ENCODE measurements around the gene RAD51B.

The RAD51B gene

DNA sequence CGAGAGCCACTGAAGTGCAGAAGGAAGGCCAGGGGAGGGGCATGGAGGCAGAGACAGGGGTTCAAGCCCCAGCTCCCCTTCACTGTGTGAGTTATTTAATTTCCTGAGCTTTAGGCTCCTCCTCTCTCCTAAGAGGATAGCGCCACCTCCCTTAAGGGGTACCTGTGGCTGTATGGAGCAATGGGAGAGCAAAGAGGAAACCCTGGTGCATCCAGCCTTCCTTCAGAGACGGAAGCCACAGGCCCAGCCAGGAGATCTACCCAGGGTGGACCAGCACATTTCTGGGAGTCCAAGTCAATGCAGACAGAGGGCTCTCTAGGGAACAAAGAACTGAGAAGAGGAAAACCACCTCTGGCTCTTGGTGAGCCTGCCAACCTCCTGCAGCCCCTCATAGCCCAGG lies 883.0 kb downstream of the RAD51B start:
- DNase-seq = no peak

- DNase-seq = peak; percentile 66
Observed at GRCh38 chr14:68703093-68703492, 883.5 kb downstream of the RAD51B start.

- DNase-seq = peak; percentile 28
Observed at GRCh38 chr14:68704736-68705720, 885.4 kb downstream of the RAD51B start.

DNA sequence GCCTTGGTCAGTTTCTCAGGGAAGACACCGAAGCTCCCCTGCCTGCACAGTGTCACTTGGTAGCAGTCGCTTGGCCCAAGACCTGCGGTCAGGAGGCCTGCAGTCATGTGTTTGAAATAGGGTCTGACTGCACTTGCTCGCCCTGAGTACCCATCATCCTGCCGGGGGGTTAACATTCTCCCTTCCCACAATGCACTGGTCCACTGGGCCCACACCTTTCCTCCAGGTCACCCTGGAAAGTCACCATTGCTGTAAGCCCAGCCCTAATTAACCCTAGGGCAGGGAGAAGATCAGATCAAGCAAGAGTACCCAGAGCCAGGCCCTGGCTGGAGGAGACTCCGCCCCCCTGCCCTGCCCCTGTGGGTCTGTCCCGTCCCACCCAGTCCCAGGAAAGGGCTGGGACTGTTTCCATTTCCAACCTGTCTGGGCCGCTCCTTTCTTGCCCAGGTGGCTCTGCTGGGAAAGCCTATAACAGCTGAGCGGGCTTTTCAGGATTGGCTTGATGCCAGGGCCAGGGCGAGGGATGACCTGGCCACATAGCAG lies 886.2 kb downstream of the RAD51B start:
- peak; percentile 57 for DNase-seq

DNA sequence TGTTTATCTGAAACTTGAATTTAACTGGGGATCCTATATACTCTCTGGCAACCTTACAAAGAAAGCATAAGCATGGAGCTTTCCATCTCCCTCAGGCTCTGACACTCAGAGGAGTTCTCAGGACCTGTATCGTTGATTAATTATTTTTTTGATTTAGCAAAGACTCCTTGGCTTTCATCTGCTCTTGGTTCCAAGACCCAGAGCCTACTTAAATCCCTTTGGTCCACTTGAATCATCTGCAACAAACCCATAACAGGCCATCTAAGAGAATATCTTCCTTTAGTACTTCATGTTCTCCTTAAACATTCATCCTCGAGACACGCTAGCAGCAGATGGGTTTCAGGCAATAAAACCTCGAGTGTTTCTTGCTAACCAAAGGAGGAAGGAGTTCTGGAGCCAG lies 887.9 kb downstream of the RAD51B start:
- DNase-seq = no peak

- DNase-seq = peak; percentile 13
Observed at GRCh38 chr14:68708343-68708742, 888.8 kb downstream of the RAD51B start.

- peak; percentile 41 for DNase-seq
Observed at GRCh38 chr14:68709007-68709406, 889.4 kb downstream of the RAD51B start.

- no peak for DNase-seq
Observed at GRCh38 chr14:68710776-68711175, 891.2 kb downstream of the RAD51B start.

DNA sequence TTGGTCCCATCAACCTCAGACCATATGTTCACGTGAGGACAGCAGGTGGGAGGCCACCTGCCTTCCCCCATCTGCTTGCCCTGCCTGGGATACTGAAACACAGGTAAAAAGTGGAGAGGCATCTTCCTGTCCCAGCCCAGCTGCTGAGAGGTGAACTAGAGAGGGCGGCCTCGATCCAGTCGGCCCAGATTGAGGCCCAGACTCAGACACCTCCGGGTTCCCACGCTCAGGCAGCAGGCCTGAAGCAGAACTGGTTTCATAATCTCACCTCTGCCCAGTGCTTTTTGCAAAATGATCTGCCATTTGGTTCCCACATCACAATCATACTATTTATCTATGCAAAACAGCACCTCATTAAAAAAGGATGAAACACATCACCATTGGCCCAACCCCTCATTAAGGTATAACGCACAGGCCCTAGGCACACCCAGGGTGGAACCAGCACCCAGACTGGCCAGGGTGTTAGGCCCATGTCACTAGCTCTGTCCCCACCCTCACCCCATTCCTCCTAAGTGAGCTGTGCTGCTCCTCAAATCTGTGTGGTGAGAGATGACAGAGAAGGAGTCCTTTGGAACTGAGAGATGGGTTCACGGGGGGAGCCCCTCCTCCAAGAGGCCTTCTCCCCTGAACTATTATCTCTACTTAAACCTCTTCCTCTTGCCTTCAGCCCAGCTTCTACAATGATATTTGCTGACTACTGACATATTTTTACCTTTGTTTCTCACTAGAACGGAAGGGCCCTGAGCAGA lies 892.2 kb downstream of the RAD51B start:
- DNase-seq = peak; percentile 72

GRCh38 chr14:68712703-68713370 lies 893.3 kb downstream of the RAD51B start:
- DNase-seq = no peak

DNA sequence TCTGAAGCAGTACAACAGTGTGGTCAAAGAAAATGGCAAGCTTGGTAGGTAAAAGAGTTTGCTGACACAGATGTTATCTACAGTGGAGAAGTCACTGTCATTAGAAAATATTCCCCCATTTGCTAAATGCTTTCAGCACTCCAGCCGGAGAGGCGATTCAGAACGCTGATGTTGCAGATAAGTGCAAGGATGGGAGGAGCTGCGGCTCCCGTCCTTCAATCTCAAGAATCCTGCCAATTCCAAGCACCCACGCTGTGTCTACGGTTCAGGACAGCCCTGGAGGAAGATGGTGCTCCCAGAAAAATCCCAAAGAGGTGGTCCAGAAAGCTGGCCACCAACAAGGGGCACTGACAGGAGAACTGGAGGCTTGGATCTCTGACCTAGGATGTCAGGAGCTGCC lies 894.2 kb downstream of the RAD51B start:
- DNase-seq = no peak

GRCh38 chr14:68714991-68715924 lies 895.7 kb downstream of the RAD51B start:
- no peak for DNase-seq

DNA sequence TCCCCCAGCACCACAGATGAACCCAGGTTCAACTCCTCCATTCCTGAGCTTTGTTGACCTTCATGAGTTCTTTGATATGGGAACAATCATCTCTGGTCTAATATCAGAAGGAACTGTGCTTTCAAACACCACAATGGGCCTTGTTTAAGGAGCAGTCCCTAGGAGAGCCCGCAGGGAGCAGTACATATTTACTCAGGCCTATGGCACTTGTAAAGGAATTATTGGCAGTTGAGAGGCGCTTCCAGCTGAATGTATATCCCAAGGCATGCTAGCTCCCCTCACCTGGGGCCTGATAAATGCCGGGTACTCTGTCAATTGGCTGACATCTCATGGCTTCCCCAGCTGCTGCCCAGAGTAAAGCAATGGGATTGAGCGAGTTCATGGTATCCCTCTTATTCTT lies 897.1 kb downstream of the RAD51B start:
- no peak for DNase-seq

DNA sequence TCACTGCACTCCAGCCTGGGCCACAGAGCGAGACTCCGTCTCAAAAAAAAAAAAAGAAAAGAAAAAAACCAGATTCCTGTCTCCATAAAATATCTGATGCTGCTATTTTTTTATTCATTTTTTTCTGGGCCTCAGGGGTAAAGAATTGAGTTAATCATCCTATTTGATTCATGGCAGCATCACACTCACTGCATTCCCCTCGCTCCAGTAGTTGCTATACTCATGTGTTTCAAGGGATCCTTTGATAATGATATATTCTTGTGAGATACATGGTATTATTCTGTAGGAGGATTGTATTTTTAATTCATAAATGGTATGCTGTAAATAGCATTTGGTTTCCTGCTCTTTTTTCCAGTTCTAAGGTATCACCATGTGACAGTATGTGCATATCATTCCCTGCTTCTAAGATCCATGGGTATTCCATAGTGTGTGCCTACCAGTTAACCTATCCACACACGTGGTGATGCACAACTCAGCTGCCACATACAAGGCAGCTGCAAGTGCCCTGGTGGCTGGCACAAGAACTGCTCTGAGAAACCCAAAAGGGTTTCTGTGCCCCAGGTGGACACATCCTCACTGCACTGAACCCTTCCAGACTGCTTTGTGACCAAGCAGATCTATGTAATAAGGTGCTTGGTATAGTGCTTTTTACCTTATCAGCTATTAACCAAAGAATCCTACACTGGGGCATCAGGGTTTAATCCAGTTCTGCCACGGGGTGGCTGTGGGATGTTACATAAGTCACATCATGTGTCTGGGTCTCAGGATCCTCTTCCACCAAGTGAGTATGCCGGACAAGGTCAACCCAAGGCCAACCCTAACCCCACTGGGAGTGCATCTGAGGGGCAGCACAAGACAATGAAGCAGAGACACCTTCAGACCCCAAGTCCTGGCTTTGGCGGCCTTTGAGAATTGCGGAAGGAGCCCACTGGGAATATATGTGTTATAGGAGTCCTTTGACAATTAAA lies 898.7 kb downstream of the RAD51B start:
- DNase-seq = no peak

GRCh38 chr14:68719634-68720384 lies 900.2 kb downstream of the RAD51B start:
- DNase-seq = no peak

DNA sequence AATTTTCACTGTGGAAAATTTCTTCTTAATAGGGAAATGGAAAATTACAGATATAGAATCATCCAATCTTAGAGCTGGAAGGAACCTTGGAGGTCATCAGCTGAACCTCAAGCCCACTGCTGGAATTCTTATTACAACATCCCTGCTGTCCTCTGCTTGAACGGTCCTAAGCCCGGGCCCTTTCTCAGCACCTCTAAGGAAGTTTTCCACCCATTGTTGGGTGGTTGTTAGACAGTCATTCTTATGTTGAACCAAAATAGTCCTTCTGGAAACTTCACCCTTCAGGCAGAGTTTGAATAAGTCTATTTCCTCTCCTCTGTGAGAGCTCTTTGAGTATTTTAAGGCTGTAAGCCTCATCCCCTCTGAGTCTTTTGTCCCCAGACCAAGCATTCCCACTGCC lies 902.6 kb downstream of the RAD51B start:
- no peak for DNase-seq

GRCh38 chr14:68722968-68723566 lies 903.5 kb downstream of the RAD51B start:
- DNase-seq = no peak

DNA sequence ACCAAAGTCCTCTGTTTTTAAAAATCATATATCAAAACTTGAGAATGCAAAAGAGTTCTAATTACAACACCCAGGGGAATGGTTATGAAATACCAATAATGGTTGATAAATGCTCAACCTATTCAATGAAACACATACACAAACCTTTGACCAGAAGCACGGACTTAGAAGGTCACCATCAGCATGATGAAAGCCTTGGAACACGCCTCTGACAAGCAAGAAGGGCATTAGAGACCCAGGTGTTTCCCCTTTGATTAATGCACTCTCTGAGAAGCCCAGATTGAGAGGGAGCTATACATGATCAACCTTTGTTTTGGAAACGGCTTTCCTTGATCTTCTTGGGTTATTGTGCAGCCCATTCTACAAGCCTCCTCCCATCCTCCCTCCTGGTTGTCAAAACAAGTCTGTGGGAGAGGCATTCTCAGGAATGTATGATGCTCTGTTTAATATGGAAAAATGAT lies 904.3 kb downstream of the RAD51B start:
- no peak for DNase-seq

DNA sequence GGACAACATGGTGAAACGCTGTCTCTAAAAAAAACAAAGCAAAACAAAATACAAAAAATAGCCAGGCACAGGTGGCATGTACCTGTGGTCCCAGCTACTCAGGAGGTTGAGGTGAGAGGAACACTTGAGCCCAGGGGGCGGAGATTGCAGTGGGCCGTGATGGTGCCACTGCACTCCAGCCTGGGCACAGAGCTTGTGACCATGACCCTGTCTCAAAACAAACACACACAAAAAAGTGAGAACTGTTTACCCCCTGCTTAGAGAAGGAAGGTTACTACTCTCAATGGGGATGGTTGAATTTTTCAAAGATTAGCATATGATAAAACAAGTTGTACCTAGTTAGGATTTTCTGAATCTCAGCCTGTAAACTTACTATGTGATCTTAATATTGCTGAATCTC lies 905.3 kb downstream of the RAD51B start:
- DNase-seq = no peak

Measured in activated effector memory CD4-positive, alpha-beta T cell treated with anti-CD3 and anti-CD28 coated beads, Interleukin-2, amount 50 U/mL, for 16 hours (primary cell).